Effector memory CD8-positive, alpha-beta T cell (primary cell): ENCODE measurements around the gene SLC39A12.

ENCODE experiments used
- ATAC-seq: fragments of 150-1000 bp; cut with Tn5 transposase; replicated peaks from 2 replicates; pipeline ENCODE4 v1.10.0; 2021; ENCODE audit warnings: mild to moderate bottlenecking, moderate library complexity
- DNase-seq, 3 experiments: peaks; one replicate each; pipeline ENCODE4 v3.0.0; 2021
- H3K27ac Mint-ChIP-seq, 2 donors: one replicate each; pipeline ENCODE4 v1.8.0; 2022; ENCODE audit warnings: mild to moderate bottlenecking in 2 of 2, mixed read lengths in 2 of 2, moderate library complexity in 2 of 2
- H3K27me3 Mint-ChIP-seq, 2 donors: one replicate each; pipeline ENCODE4 v1.8.0; 2022; ENCODE audit warnings: mixed read lengths in 2 of 2
- H3K36me3 Mint-ChIP-seq: one replicate; pipeline ENCODE4 v1.8.0; 2022; ENCODE audit warnings: mild to moderate bottlenecking, moderate library complexity, mixed read lengths; ENCODE audit not compliant: insufficient read depth
- H3K4me1 Mint-ChIP-seq, 2 donors: one replicate each; pipeline ENCODE4 v1.8.0; 2022; ENCODE audit warnings: low read depth in 2 of 2, mixed read lengths in 2 of 2
- H3K4me3 Mint-ChIP-seq, 2 donors: one replicate each; pipeline ENCODE4 v1.8.0; 2022; ENCODE audit warnings: mild to moderate bottlenecking in 2 of 2, mixed read lengths in 2 of 2, moderate library complexity in 2 of 2
- H3K9me3 Mint-ChIP-seq, 2 donors: one replicate each; pipeline ENCODE4 v1.8.0; 2022; ENCODE audit warnings: mixed read lengths in 2 of 2

The SLC39A12 gene

GRCh38 chr10:17984056-17984455 lies 32.3 kb downstream of the SLC39A12 start:
- ATAC-seq (no peak), DNase-seq (no peak)
- Mint-ChIP-seq H3K4me3 (no peak overlapping the region), H3K27ac (no peak overlapping the region), H3K4me1 (no peaks in the 10 kb centered on the region), H3K27me3 (no peaks in the 10 kb centered on the region), H3K36me3 (no peaks in the 10 kb centered on the region), H3K9me3 (peaks cover 0 to 2% of the 10 kb centered on the region in 2 donors)

- Mint-ChIP-seq H3K9me3 (peaks cover 0 to 2% of the 10 kb centered on the region in 2 donors), H3K27ac (no peak overlapping the region), H3K4me1 (no peaks in the 10 kb centered on the region), H3K27me3 (no peaks in the 10 kb centered on the region), H3K36me3 (no peaks in the 10 kb centered on the region), H3K4me3 (no peak overlapping the region)
- no peak for DNase-seq
- ATAC-seq: no peak
Measured at GRCh38 chr10:17984563-17984962, 32.8 kb downstream of the SLC39A12 start.

GRCh38 chr10:17989908-17990767 lies 38.4 kb downstream of the SLC39A12 start:
- ATAC-seq (no peak), DNase-seq (no peak)
- H3K9me3 Mint-ChIP-seq: peaks cover 0 to 2% of the 10 kb centered on the region in 2 donors
- H3K27me3 Mint-ChIP-seq: no peaks in the 10 kb centered on the region
- H3K36me3 Mint-ChIP-seq: no peaks in the 10 kb centered on the region
- no peaks in the 10 kb centered on the region for H3K4me1 Mint-ChIP-seq
- H3K4me3 Mint-ChIP-seq: no peak overlapping the region
- no peak overlapping the region for H3K27ac Mint-ChIP-seq

GRCh38 chr10:17992266-17992665 lies 40.5 kb downstream of the SLC39A12 start:
- no peaks in the 10 kb centered on the region for H3K36me3 Mint-ChIP-seq
- no peaks in the 10 kb centered on the region for H3K27me3 Mint-ChIP-seq
- DNase-seq (no peak), ATAC-seq (no peak)
- no peak overlapping the region for H3K27ac Mint-ChIP-seq
- peaks cover 0 to 2% of the 10 kb centered on the region in 2 donors for H3K9me3 Mint-ChIP-seq
- H3K4me3 Mint-ChIP-seq: no peak overlapping the region
- H3K4me1 Mint-ChIP-seq: no peaks in the 10 kb centered on the region

- peaks cover 0 to 2% of the 10 kb centered on the region in 2 donors for H3K9me3 Mint-ChIP-seq
- no peaks in the 10 kb centered on the region for H3K36me3 Mint-ChIP-seq
- ATAC-seq: no peak
- H3K4me1 Mint-ChIP-seq: no peaks in the 10 kb centered on the region
- DNase-seq: no peak
- H3K27ac Mint-ChIP-seq: no peak overlapping the region
- H3K4me3 Mint-ChIP-seq: no peak overlapping the region
- H3K27me3 Mint-ChIP-seq: no peaks in the 10 kb centered on the region
Measured at GRCh38 chr10:17993361-17993760, 41.6 kb downstream of the SLC39A12 start.

- Mint-ChIP-seq H3K4me3 (no peak overlapping the region), H3K36me3 (no peaks in the 10 kb centered on the region), H3K27me3 (no peaks in the 10 kb centered on the region), H3K4me1 (no peaks in the 10 kb centered on the region), H3K27ac (no peak overlapping the region), H3K9me3 (no peaks in the 10 kb centered on the region)
- ATAC-seq (no peak), DNase-seq (no peak)
Measured at GRCh38 chr10:18000601-18001000, 48.9 kb downstream of the SLC39A12 start.

- Mint-ChIP-seq H3K27ac (no peak overlapping the region), H3K4me1 (no peaks in the 10 kb centered on the region), H3K27me3 (no peaks in the 10 kb centered on the region)
Measured at GRCh38 chr10:18005445-18005780, 53.7 kb downstream of the SLC39A12 start.

GRCh38 chr10:18005781-18006456 lies 54.2 kb downstream of the SLC39A12 start:
- ATAC-seq (no peak), DNase-seq (no peak)
- Mint-ChIP-seq H3K27ac (no peak overlapping the region), H3K27me3 (no peaks in the 10 kb centered on the region), H3K4me3 (no peak overlapping the region), H3K36me3 (no peaks in the 10 kb centered on the region), H3K9me3 (peaks cover 0 to 1% of the 10 kb centered on the region in 2 donors), H3K4me1 (no peaks in the 10 kb centered on the region)

More at GRCh38 chr10:18005445-18005780, 53.7 kb downstream of the SLC39A12 start:
- no peaks in the 10 kb centered on the region for H3K36me3 Mint-ChIP-seq
- ATAC-seq (no peak), DNase-seq (no peak)
- H3K9me3 Mint-ChIP-seq: peaks cover 0 to 1% of the 10 kb centered on the region in 2 donors
- H3K4me3 Mint-ChIP-seq: no peak overlapping the region

- Mint-ChIP-seq H3K4me1 (no peaks in the 10 kb centered on the region), H3K4me3 (no peak overlapping the region), H3K9me3 (peaks cover 0 to 1% of the 10 kb centered on the region in 2 donors), H3K27ac (no peak overlapping the region), H3K27me3 (no peaks in the 10 kb centered on the region), H3K36me3 (no peaks in the 10 kb centered on the region)
- no peak for DNase-seq
- ATAC-seq: no peak
Measured at GRCh38 chr10:18008986-18009385, 57.3 kb downstream of the SLC39A12 start.

- Mint-ChIP-seq H3K27me3 (no peaks in the 10 kb centered on the region), H3K36me3 (no peaks in the 10 kb centered on the region), H3K4me3 (no peak overlapping the region), H3K4me1 (no peaks in the 10 kb centered on the region), H3K9me3 (peaks cover 0 to 1% of the 10 kb centered on the region in 2 donors), H3K27ac (no peak overlapping the region)
- DNase-seq (no peak), ATAC-seq (no peak)
Measured at GRCh38 chr10:18010050-18010449, 58.3 kb downstream of the SLC39A12 start.

GRCh38 chr10:18020523-18020922 lies 68.8 kb downstream of the SLC39A12 start:
- Mint-ChIP-seq H3K27ac (no peak overlapping the region), H3K36me3 (no peaks in the 10 kb centered on the region), H3K9me3 (peaks cover 6 to 18% of the 10 kb centered on the region in 2 donors), H3K4me3 (no peak overlapping the region), H3K4me1 (no peaks in the 10 kb centered on the region), H3K27me3 (no peaks in the 10 kb centered on the region)
- DNase-seq (no peak), ATAC-seq (no peak)

GRCh38 chr10:18021725-18022480 lies 70.2 kb downstream of the SLC39A12 start:
- Mint-ChIP-seq H3K36me3 (no peaks in the 10 kb centered on the region), H3K27me3 (no peaks in the 10 kb centered on the region), H3K27ac (no peak overlapping the region), H3K4me1 (no peaks in the 10 kb centered on the region), H3K4me3 (no peak overlapping the region), H3K9me3 (peaks cover 6 to 18% of the 10 kb centered on the region in 2 donors)
- DNase-seq (no peak), ATAC-seq (no peak)

- Mint-ChIP-seq H3K36me3 (no peaks in the 10 kb centered on the region), H3K27me3 (peaks cover 0 to 5% of the 10 kb centered on the region in 2 donors), H3K4me1 (no peaks in the 10 kb centered on the region), H3K4me3 (no peak overlapping the region), H3K9me3 (no peaks in the 10 kb centered on the region), H3K27ac (no peak overlapping the region)
- ATAC-seq (no peak), DNase-seq (no peak)
Measured at GRCh38 chr10:18043148-18044006, 91.7 kb downstream of the SLC39A12 start.
